SK-N-SH treated with all-trans-retinoic acid at 6 μM for 48 hours (cell line): Measurements from ENCODE around the gene PLEKHM3.
"Not testable (repeated sequence)": the region's sequence is repeated elsewhere in the genome, so short reads cannot be mapped to it uniquely, and the experiment has no call there.

ENCODE experiments used
- ATAC-seq: fragments of 200-7000 bp; cut with Tn5 transposase; 3 replicates; pipeline ENCODE4 v1.9.1; 2020; ENCODE audit warnings: mild to moderate bottlenecking, moderate library complexity
- ARNTL ChIP-seq: fragments of 450-650 bp; formaldehyde crosslinking; IDR thresholded peaks from 2 replicates; pipeline ENCODE4 v1.5.0; 2020; ENCODE audit warnings: low read depth, mild to moderate bottlenecking, moderate library complexity, borderline replicate concordance
- BACH2 ChIP-seq: fragments of 250-450 bp; sonication (Bioruptor Pico); IDR thresholded peaks from 2 replicates; pipeline ENCODE4 v1.9.0; 2021; ENCODE audit warnings: mild to moderate bottlenecking, borderline replicate concordance
- CSDC2 ChIP-seq: fragments of 250-450 bp; sonication (Bioruptor Pico); IDR thresholded peaks from 2 replicates; pipeline ENCODE4 v1.5.0; 2020; ENCODE audit warnings: mild to moderate bottlenecking, moderate library complexity
- ESRRG ChIP-seq: fragments of 250-450 bp; sonication (Bioruptor Pico); IDR thresholded peaks from 2 replicates; pipeline ENCODE4 v1.6.1; 2021; ENCODE audit warnings: mild to moderate bottlenecking
- ISL1 ChIP-seq: fragments of 250-450 bp; sonication (Bioruptor Pico); IDR thresholded peaks from 2 replicates; pipeline ENCODE4 v2.1.2; 2022; ENCODE audit warnings: mild to moderate bottlenecking, moderate library complexity
- OSR1 ChIP-seq: fragments of 250-450 bp; sonication (Bioruptor Pico); IDR thresholded peaks from 2 replicates; pipeline ENCODE4 v1.8.0; 2022; ENCODE audit warnings: moderate library complexity, mild to moderate bottlenecking, inconsistent platforms
- PPARA ChIP-seq: fragments of 250-450 bp; sonication (Bioruptor Pico); IDR thresholded peaks from 2 replicates; pipeline ENCODE4 v1.5.0; 2020; ENCODE audit warnings: mild to moderate bottlenecking, borderline replicate concordance
- SNAI2 ChIP-seq: fragments of 250-450 bp; sonication (Bioruptor Pico); IDR thresholded peaks from 2 replicates; pipeline ENCODE4 v1.5.0; 2020; ENCODE audit warnings: mild to moderate bottlenecking, moderate library complexity
- ZC3H10 ChIP-seq: fragments of 250-450 bp; sonication (Bioruptor Pico); IDR thresholded peaks from 2 replicates; pipeline ENCODE4 v1.5.1; 2021; ENCODE audit warnings: mild to moderate bottlenecking, moderate library complexity
- ZFP3 ChIP-seq: fragments of 250-450 bp; sonication (Bioruptor Pico); IDR thresholded peaks from 2 replicates; pipeline ENCODE4 v1.5.0; 2020; ENCODE audit warnings: mild to moderate bottlenecking, moderate library complexity
- ZFP30 ChIP-seq: fragments of 450-650 bp; formaldehyde crosslinking; IDR thresholded peaks from 2 replicates; pipeline ENCODE4 v1.5.0; 2022; ENCODE audit warnings: mild to moderate bottlenecking, moderate library complexity
- ZNF565 ChIP-seq: fragments of 450-650 bp; formaldehyde crosslinking; conservative IDR thresholded peaks from 2 replicates; pipeline ENCODE4 v1.5.0; 2020; ENCODE audit warnings: low read depth, mild to moderate bottlenecking, moderate library complexity
- ZNF70 ChIP-seq: fragments of 450-650 bp; formaldehyde crosslinking; IDR thresholded peaks from 2 replicates; pipeline ENCODE4 v1.5.0; 2020; ENCODE audit warnings: mild to moderate bottlenecking, moderate library complexity
- TF ChIP-seq, protein P1 (sequence below): fragments of 250-450 bp; sonication (Bioruptor Pico); IDR thresholded peaks from 2 replicates; pipeline ENCODE4 v1.8.0; 2020; ENCODE audit warnings: mild to moderate bottlenecking, moderate library complexity, borderline replicate concordance
- TF ChIP-seq, protein P2 (sequence below): fragments of 250-450 bp; sonication (Bioruptor Pico); IDR thresholded peaks from 2 replicates; pipeline ENCODE4 v1.8.0; 2021; ENCODE audit warnings: low read depth, mild to moderate bottlenecking, moderate library complexity, borderline replicate concordance
- TF ChIP-seq, protein P3 (sequence below): fragments of 250-450 bp; sonication (Bioruptor Pico); IDR thresholded peaks from 2 replicates; pipeline ENCODE4 v1.5.1; 2021; ENCODE audit warnings: mild to moderate bottlenecking, moderate library complexity
- TF ChIP-seq, protein P4 (sequence below): fragments of 250-450 bp; sonication (Bioruptor Pico); IDR thresholded peaks from 2 replicates; pipeline ENCODE4 v1.5.0; 2020; ENCODE audit warnings: mild to moderate bottlenecking, moderate library complexity
- TF ChIP-seq, protein P5 (sequence below): fragments of 250-450 bp; sonication (Bioruptor Pico); IDR thresholded peaks from 2 replicates; pipeline ENCODE4 v1.5.1; 2020; ENCODE audit warnings: low read depth, mild to moderate bottlenecking, moderate library complexity

The PLEKHM3 gene

DNA sequence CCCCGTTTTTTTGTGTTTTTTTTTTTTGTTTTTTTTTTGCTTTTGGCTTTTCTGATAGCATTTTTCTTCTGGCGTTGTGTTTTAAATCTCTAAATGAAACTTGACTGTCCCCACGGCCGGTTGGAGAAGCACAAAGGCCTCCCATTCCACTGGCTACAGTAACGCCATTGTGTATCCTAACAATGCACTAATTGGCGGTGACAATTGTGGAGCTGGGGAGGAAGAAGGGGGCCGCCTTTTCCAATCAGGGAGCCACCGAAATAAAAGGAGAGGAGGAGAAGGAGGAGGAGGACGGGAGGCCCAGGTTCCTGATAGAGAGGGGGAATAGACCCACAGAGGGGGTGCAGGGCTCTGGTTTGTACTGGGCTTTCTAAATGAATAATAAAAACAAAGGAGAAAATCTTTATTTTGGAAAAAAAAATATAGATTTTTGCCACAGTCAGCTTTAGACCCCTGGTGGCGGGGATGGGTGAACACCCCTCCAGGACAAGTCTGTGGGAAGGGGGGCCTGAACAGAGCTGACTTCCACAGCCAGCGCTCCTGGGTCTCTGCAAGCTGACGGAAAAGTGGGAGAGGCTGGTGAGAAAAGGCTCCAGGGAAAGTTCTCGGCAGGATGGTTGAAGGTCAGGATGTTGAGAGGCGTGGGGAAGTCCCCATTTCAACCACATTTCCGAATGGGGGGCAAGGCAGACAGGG is 212.0 kb downstream of the PLEKHM3 start:
- no peak for ATAC-seq
- TF ChIP-seq ZFP30 (no peak), ZNF70 (no peak), ISL1 (CRISPR knock-in tag) (no peak), ZC3H10 (CRISPR knock-in tag) (no peak), ZFP3 (CRISPR knock-in tag) (no peak), ARNTL (CRISPR knock-in tag) (no peak), SNAI2 (CRISPR knock-in tag) (no peak), ESRRG (CRISPR knock-in tag) (no peak), OSR1 (CRISPR knock-in tag) (no peak), ZNF565 (CRISPR knock-in tag) (no peak), PPARA (CRISPR knock-in tag) (no peak), BACH2 (CRISPR knock-in tag) (no peak)
- TF ChIP-seq, protein P1, sequence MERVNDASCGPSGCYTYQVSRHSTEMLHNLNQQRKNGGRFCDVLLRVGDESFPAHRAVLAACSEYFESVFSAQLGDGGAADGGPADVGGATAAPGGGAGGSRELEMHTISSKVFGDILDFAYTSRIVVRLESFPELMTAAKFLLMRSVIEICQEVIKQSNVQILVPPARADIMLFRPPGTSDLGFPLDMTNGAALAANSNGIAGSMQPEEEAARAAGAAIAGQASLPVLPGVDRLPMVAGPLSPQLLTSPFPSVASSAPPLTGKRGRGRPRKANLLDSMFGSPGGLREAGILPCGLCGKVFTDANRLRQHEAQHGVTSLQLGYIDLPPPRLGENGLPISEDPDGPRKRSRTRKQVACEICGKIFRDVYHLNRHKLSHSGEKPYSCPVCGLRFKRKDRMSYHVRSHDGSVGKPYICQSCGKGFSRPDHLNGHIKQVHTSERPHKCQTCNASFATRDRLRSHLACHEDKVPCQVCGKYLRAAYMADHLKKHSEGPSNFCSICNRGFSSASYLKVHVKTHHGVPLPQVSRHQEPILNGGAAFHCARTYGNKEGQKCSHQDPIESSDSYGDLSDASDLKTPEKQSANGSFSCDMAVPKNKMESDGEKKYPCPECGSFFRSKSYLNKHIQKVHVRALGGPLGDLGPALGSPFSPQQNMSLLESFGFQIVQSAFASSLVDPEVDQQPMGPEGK = no peak
- TF ChIP-seq, protein P2, sequence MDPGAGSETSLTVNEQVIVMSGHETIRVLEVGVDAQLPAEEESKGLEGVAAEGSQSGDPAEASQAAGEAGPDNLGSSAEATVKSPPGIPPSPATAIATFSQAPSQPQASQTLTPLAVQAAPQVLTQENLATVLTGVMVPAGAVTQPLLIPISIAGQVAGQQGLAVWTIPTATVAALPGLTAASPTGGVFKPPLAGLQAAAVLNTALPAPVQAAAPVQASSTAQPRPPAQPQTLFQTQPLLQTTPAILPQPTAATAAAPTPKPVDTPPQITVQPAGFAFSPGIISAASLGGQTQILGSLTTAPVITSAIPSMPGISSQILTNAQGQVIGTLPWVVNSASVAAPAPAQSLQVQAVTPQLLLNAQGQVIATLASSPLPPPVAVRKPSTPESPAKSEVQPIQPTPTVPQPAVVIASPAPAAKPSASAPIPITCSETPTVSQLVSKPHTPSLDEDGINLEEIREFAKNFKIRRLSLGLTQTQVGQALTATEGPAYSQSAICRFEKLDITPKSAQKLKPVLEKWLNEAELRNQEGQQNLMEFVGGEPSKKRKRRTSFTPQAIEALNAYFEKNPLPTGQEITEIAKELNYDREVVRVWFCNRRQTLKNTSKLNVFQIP (CRISPR knock-in tag) = no peak
- TF ChIP-seq, protein P3, sequence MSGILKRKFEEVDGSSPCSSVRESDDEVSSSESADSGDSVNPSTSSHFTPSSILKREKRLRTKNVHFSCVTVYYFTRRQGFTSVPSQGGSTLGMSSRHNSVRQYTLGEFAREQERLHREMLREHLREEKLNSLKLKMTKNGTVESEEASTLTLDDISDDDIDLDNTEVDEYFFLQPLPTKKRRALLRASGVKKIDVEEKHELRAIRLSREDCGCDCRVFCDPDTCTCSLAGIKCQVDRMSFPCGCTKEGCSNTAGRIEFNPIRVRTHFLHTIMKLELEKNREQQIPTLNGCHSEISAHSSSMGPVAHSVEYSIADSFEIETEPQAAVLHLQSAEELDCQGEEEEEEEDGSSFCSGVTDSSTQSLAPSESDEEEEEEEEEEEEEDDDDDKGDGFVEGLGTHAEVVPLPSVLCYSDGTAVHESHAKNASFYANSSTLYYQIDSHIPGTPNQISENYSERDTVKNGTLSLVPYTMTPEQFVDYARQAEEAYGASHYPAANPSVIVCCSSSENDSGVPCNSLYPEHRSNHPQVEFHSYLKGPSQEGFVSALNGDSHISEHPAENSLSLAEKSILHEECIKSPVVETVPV (CRISPR knock-in tag) = no peak
- TF ChIP-seq, protein P4, sequence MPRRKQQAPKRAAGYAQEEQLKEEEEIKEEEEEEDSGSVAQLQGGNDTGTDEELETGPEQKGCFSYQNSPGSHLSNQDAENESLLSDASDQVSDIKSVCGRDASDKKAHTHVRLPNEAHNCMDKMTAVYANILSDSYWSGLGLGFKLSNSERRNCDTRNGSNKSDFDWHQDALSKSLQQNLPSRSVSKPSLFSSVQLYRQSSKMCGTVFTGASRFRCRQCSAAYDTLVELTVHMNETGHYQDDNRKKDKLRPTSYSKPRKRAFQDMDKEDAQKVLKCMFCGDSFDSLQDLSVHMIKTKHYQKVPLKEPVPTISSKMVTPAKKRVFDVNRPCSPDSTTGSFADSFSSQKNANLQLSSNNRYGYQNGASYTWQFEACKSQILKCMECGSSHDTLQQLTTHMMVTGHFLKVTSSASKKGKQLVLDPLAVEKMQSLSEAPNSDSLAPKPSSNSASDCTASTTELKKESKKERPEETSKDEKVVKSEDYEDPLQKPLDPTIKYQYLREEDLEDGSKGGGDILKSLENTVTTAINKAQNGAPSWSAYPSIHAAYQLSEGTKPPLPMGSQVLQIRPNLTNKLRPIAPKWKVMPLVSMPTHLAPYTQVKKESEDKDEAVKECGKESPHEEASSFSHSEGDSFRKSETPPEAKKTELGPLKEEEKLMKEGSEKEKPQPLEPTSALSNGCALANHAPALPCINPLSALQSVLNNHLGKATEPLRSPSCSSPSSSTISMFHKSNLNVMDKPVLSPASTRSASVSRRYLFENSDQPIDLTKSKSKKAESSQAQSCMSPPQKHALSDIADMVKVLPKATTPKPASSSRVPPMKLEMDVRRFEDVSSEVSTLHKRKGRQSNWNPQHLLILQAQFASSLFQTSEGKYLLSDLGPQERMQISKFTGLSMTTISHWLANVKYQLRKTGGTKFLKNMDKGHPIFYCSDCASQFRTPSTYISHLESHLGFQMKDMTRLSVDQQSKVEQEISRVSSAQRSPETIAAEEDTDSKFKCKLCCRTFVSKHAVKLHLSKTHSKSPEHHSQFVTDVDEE (CRISPR knock-in tag) = no peak
- TF ChIP-seq, protein P5, sequence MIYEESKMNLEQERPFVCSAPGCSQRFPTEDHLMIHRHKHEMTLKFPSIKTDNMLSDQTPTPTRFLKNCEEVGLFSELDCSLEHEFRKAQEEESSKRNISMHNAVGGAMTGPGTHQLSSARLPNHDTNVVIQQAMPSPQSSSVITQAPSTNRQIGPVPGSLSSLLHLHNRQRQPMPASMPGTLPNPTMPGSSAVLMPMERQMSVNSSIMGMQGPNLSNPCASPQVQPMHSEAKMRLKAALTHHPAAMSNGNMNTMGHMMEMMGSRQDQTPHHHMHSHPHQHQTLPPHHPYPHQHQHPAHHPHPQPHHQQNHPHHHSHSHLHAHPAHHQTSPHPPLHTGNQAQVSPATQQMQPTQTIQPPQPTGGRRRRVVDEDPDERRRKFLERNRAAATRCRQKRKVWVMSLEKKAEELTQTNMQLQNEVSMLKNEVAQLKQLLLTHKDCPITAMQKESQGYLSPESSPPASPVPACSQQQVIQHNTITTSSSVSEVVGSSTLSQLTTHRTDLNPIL = no peak

DNA sequence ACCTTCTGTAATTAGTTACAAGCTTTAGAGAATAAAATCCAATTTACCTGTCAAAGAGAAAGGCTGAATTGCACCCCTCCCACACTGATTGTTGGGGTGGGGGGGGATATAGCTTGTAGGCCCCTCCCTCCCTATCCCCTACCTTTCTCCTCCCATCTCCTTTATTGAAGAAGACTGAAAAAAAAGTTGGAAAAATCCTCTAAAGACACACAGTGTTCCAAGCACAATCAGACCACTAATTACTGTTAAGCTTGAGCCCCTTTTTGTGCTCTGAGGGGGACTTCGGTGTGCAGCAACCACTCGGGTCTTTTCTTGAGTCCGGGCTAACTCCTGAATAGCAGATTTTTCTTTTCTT is 212.6 kb downstream of the PLEKHM3 start:
- TF ChIP-seq ZNF565 (CRISPR knock-in tag) = no peak
- TF ChIP-seq CSDC2 (CRISPR knock-in tag) = no peak
- TF ChIP-seq, all 23 proteins: peak for 0

DNA sequence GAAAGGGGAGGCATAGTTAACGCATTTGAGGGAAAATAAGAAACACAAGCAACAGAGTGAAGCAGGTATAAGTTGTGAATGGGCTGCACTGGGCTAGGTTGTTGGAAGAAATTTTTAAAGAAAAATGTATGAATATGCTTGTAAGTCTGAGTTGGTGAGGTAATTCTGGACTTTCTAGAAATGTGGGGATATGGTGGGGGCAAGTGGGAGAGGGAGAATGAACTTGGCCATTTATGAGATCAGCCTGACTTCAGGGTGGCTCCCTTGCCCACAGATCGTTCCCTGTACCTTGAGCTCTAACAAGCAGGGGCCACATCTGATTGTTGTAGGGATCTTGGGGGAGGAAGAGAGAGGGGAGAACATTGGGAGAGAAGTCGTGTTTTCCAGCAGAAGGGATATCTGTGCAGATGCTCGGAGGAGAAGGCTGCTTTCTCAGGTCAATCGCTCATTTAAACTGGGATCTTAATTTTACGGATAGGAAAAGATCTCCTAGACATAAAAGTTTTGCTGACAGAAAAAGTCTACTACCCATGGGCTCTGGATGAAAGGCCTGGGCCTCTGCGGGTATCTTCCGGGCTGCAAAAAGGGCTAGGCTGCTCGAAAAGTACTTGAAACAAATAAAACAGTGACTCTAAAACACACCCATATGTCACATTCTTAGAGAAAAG is 213.1 kb downstream of the PLEKHM3 start:
- TF ChIP-seq ZNF565 (CRISPR knock-in tag) (no peak), SNAI2 (CRISPR knock-in tag) (no peak), CSDC2 (CRISPR knock-in tag) (no peak), BACH2 (CRISPR knock-in tag) (no peak), PPARA (CRISPR knock-in tag) (no peak), ZFP30 (no peak), OSR1 (CRISPR knock-in tag) (no peak), ISL1 (CRISPR knock-in tag) (no peak), ZFP3 (CRISPR knock-in tag) (no peak)
- TF ChIP-seq, protein P1 = no peak
- TF ChIP-seq, protein P3 (CRISPR knock-in tag) = no peak
- TF ChIP-seq, protein P4 (CRISPR knock-in tag) = no peak
- no peak for ATAC-seq

More for the DNA sequence above, 212.6 kb downstream of the PLEKHM3 start:
- no peak for ATAC-seq

DNA sequence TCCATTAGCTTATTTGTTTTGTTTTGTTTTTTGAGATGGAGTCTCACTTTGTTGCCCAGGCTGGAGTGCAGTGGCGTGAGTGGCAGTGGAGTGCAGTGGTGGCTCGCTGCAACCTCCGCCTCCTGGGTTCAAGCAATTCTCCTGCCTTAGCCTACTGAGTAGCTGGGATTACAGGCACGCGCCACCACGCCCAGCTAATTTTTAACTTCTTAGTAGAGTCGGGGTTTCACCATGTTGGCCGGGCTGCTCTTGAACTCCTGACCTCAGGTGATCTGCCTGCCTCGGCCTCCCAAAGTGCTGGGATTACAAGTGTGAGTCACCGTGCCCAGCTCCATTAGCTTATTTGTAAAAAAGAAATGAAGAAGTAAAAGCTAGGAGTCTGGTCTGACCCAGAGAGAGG is 213.7 kb downstream of the PLEKHM3 start:
- ATAC-seq = not testable (repeated sequence)
